GM21526 (cell line): ENCODE measurements around the gene LHX2.

ENCODE experiments used
- ATAC-seq: cut with Tn5 transposase; IDR thresholded peaks from one replicate; pipeline ENCODE4 v1.9.1; 2021; ENCODE audit warnings: moderate library complexity; ENCODE audit not compliant: unreplicated experiment, low FRiP score

The LHX2 gene

DNA sequence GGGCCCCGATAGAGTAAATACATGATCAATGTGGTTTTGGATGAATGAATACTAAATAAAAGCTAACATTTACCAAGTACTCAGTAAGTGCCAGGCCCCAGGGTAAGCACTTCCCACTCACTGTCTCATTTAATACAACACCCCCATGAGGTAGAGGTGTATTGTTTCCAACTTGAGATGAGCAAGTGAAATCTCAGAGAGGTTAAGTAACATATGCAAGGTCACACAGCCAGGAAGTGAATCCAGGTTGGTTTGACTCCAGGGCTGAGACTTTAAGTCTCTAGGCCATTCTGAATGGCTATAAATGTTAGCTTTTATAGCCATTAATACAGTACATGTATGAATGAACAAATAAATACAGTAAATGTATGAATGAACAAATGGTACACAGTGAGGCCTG lies 39.4 kb downstream of the LHX2 start:
- no peak for ATAC-seq

GRCh38 chr9:124052401-124052800 lies 40.8 kb downstream of the LHX2 start:
- ATAC-seq, result no peak

DNA sequence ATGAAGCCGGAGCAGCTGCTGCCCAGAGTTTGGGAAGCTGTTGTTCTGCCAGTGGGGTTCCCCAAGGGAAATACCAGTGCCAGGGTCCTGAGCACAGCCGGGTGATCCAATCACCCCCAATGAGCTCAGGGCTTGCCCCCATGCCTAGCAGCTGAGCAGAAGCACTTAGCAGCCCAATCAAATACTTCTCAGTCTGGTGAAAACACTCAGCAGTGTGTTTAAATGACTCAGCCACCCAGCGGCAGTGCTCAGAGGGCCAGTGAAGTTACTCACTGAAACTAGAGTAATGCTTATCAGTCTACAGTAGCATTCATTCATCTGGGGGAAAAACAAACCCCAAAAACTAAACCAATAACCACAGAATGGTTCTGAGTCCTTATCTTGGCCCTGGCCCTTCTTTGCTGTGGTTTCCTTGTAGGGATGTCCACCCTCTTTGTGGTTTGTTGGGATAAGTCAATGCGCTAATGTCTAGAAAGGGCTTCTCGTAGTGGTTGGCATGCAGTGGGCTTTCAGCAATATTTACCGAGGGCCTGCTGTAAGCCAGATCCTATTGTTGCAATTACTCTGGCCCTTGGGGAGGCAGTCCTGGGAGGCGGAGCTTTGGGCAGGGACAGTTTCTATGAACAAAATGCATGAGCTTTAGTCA lies 43.1 kb downstream of the LHX2 start:
- ATAC-seq, result peak; percentile 92

- ATAC-seq, result no peak
Measured at GRCh38 chr9:124060844-124061605, 49.5 kb downstream of the LHX2 start.

DNA sequence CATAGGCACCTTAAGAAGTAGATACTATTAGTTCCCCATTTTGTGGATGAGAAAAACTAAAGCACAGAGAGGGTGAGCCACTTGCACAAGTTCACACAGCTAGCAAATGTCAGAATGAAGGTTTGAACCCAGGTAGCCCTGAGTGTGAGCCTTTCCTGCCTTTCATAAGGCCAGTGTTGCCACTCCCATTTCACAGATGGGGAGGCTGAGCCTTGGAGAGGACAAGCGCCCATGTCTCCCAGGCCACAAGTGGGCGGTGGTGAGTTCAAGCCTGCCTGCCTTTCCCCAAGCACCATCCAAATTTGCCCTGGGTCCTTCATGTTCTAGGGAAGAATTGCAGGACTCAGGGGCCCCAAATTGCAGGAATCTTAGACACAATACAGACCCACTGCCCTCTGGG lies 50.6 kb downstream of the LHX2 start:
- ATAC-seq, result no peak

DNA sequence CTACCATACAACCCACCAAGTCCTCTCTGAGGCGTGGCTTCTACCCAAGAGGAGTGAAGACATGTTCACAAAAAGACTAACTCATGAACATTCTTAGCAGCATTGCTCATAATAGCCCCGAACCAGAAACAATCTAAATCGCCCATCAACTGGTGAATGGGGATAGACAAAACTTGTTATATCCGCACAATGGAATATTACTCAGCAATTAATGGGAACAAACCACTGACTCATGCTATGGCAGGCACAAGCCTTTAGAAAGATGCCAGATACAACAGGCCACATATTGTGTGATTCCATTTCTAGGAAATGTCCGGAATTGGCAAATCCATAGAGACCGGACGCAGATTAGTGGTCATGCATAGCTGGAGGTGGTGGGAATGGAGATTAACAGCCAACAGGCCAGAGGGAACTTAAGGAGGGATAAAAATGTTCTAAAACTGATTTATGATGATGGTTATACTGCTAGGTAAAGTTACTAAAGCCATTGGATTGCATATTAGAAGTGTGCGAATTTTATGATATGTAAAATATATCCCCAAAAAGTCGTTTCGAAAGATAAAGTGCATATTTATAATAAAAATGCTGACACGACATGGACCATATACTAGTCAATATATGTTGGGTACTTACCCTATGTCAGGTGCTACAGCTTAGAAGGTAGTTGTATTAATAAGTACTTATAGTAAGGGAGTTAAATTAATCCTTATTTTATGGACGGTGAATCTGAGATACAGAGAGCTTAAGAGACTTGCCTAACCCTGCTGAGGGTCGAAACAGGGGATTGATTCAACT lies 55.4 kb downstream of the LHX2 start:
- ATAC-seq, result no peak

- no peak for ATAC-seq
Measured at GRCh38 chr9:124068251-124068650, 56.7 kb downstream of the LHX2 start.

DNA sequence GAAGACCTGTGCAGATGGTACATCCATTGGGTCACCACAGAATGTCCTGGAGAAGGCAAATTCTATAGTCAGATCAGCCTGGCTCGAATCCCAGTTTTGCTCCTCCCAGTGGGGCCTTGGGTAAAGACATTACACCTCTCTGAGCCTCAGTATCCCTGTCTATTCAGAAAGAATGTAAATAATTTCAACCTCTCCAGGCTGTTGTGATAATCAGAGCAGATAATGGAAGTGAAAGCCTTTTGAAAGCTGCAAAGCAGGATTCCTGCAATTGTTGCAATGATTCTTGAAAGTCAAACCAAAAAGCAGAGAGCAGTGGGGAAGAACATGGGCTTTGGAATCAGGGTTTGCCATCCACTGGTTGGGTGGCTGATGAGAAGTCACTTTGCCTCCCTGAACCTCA lies 63.2 kb downstream of the LHX2 start:
- ATAC-seq, result no peak

DNA sequence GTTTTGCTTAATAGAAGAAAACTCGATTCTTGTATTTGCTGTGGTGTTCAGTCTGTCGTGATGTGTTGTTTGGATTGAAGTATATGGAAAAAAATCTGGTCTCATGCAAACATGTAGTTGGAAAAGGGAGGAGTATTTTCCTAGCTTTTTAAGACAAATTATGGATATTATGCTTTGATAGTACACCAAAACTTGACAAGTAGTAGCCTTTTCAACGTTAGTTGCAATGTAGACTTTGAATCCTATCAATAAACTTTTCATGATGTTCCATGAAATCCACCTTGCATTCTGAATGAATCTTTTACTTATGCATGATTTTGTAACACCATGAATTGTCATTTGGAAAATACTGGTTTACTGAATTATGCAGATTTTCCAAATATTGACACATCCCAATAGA lies 64.2 kb downstream of the LHX2 start:
- ATAC-seq, result no peak

DNA sequence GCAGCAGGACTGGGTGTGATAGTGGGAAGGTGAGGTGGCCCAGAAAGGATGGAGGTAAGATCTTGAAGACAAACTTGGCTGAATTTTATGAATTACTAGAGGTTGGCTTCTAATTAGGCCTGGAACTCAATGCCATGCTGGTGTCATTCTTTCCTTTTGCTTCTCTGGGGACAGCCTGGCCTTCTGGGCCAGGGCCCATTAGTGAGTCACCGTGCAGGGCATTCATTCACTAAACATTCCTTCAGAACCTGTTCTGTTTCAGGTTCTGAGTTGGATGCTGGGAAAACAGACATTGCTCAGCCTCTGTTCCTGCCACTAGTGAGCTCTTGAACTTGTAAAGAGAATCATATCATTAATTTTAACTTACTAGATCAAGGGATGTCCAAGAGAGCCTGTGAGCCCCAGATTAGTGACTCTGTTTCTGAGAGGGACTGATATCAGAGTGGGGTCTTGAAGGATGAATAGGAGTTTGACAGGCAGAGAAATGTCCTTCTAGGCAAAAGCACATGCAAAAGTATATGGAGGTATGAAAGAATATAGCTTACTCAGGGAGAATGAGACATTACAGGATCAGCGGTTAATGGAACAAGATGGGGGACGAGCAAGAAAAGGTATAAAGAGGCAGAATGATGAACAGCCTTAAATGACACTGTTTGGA lies 66.5 kb downstream of the LHX2 start:
- no peak for ATAC-seq

DNA sequence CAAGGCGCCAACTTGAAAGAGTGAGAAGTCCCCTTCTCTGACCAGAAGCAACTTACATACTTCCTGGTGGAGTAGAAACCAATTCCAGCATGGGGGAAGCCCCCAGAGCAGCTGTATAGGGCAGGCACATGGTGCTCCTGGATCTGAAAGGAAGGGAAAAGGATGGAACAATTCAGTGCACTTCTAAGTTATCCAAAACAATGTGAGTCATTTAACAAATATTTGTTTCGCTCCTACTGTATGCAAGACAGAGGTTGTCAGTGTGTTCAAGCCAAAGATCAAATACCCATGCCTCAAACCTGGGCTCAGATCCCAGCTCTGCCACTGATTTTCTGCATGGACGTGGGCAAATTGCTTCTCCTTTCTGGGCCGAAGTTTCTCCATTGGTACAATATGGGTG lies 67.1 kb downstream of the LHX2 start:
- ATAC-seq, result no peak

GRCh38 chr9:124079176-124079925 lies 67.8 kb downstream of the LHX2 start:
- ATAC-seq, result no peak

DNA sequence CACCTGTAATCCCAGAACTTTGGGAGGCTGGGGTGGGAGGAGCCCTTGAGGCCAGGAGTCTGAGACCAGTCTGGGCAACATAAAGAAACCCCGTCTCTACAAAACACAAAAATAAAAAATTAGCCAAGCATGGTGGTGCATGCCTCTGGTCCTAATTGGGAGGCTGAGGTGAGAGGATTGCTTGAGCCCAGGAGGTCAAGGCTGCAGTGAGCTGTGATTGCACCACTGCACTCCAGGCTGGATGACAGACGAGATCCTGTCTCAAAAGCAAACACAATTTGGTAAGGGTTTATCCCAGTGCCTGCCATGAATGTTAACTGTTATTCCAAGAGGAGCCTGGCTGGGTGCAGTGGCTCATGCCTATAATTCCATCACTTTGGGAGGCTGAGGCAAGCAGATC lies 71.1 kb downstream of the LHX2 start:
- no peak for ATAC-seq
